ENCODE measurements around the gene NOG. TPM values are rescaled to one million over a fixed set of nuclear protein-coding genes. Genes with fewer than 3 reads are reported as not detected.

Gene NOG
- total RNA-seq, 1 experiment from 2014 or later: 0.73 TPM

DNA sequence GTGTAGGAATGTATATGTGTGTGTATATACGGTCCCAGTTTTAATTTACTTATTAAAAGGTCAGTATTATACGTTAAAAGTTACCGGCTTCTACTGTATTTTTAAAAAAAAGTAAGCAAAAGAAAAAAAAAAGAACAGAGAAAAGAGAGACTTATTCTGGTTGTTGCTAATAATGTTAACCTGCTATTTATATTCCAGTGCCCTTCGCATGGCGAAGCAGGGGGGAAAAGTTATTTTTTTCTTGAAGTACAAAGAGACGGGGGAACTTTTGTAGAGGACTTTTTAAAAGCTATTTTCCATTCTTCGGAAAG lies 1.6 kb downstream of the NOG start:
- intact Hi-C loops (cut with micrococcal nuclease; ENCODE audit: unreplicated experiment): loop anchor here (5.0 kb wide), 1 partner anchor 187 kb away; no protein-coding TSS in a partner anchor
- CTCF ChIA-PET: interaction anchor here (0.6 to 4.5 kb wide), 2 partner anchors 84 to 121 kb away, joined by 3 to 52 read pairs; no protein-coding TSS in a partner anchor
- no peaks in the 10 kb centered on the region for H3K9me3 Mint-ChIP-seq (ENCODE audit: low read depth, unreplicated experiment)
- peaks cover 25% of the 10 kb centered on the region for H3K36me3 Mint-ChIP-seq (ENCODE audit: insufficient read depth, unreplicated experiment)
- peaks cover 7% of the 10 kb centered on the region for H3K4me1 Mint-ChIP-seq (ENCODE audit: low read depth, unreplicated experiment)
- H3K27me3 Mint-ChIP-seq (ENCODE audit: unreplicated experiment): peaks cover 54% of the 10 kb centered on the region
- no peak for DNase-seq
- no peak overlapping the region for H3K27ac Mint-ChIP-seq (ENCODE audit: unreplicated experiment)
- H3K4me3 Mint-ChIP-seq (ENCODE audit: low read depth, unreplicated experiment): peak overlapping the region; percentile 74
- BruUV-seq (replicated peaks): no TSS peak
- TF ChIP-seq, protein P1, sequence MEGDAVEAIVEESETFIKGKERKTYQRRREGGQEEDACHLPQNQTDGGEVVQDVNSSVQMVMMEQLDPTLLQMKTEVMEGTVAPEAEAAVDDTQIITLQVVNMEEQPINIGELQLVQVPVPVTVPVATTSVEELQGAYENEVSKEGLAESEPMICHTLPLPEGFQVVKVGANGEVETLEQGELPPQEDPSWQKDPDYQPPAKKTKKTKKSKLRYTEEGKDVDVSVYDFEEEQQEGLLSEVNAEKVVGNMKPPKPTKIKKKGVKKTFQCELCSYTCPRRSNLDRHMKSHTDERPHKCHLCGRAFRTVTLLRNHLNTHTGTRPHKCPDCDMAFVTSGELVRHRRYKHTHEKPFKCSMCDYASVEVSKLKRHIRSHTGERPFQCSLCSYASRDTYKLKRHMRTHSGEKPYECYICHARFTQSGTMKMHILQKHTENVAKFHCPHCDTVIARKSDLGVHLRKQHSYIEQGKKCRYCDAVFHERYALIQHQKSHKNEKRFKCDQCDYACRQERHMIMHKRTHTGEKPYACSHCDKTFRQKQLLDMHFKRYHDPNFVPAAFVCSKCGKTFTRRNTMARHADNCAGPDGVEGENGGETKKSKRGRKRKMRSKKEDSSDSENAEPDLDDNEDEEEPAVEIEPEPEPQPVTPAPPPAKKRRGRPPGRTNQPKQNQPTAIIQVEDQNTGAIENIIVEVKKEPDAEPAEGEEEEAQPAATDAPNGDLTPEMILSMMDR (IDR thresholded peaks at IDR 0.05; ENCODE audit: unreplicated experiment): no peak

DNA sequence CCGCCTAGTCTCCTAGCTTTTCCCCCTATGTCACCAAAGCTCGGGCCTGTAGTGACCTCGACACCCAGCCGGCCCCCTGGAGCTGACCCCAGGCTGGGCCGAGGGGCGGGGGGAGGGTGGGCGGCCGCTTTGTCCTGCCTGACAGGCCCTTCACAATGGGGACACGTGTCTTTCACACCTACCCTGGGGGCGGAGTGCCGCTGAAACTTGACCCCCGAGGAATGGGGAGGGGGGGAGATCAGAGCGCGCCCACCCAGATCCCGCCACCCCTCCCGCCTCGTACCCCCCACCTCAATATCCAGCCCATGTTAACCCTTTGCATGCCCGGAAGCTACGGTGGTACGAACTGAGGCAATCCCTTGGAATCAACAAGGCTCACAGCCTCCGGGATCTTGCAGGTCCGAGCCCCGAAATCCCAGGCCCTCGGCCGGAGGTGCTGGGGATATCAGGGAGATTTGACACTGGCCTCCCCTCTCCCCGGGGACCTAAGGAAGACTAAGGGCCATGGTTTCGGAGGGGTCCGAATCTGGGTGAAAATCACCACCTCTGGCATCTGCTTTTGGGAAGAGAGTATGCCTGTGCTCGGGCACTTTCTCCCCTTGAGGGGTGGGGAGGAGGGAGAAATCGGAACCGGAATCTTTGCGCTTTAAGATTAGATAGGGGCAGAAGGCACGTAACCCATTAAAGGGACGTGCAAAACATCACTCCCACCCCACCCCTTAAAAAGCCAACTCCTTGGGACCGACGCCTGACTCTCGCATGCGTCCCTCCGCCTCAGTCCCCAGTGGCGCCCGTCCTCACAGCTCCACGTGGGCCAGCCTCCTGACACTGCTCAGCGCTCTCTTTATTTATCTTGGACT lies 2.6 kb downstream of the NOG start:
- no TSS peak for BruUV-seq (replicated peaks)
- Mint-ChIP-seq H3K4me1 (ENCODE audit: low read depth, unreplicated experiment) (peaks cover 7% of the 10 kb centered on the region), H3K27me3 (ENCODE audit: unreplicated experiment) (peaks cover 44% of the 10 kb centered on the region), H3K27ac (ENCODE audit: unreplicated experiment) (no peak overlapping the region), H3K4me3 (ENCODE audit: low read depth, unreplicated experiment) (peak overlapping the region; percentile 55), H3K9me3 (ENCODE audit: low read depth, unreplicated experiment) (no peaks in the 10 kb centered on the region), H3K36me3 (ENCODE audit: insufficient read depth, unreplicated experiment) (peaks cover 25% of the 10 kb centered on the region)
- peak; percentile 8 for DNase-seq
- CTCF ChIA-PET: interaction anchor here (0.6 kb wide), 1 partner anchor 83 kb away, joined by 3 read pairs; no protein-coding TSS in a partner anchor
- TF ChIP-seq, protein P1 (IDR thresholded peaks at IDR 0.05; ENCODE audit: unreplicated experiment): no peak
- intact Hi-C loops (cut with micrococcal nuclease; ENCODE audit: unreplicated experiment): loop anchor here (5.0 kb wide), 1 partner anchor 186 kb away; no protein-coding TSS in a partner anchor

DNA sequence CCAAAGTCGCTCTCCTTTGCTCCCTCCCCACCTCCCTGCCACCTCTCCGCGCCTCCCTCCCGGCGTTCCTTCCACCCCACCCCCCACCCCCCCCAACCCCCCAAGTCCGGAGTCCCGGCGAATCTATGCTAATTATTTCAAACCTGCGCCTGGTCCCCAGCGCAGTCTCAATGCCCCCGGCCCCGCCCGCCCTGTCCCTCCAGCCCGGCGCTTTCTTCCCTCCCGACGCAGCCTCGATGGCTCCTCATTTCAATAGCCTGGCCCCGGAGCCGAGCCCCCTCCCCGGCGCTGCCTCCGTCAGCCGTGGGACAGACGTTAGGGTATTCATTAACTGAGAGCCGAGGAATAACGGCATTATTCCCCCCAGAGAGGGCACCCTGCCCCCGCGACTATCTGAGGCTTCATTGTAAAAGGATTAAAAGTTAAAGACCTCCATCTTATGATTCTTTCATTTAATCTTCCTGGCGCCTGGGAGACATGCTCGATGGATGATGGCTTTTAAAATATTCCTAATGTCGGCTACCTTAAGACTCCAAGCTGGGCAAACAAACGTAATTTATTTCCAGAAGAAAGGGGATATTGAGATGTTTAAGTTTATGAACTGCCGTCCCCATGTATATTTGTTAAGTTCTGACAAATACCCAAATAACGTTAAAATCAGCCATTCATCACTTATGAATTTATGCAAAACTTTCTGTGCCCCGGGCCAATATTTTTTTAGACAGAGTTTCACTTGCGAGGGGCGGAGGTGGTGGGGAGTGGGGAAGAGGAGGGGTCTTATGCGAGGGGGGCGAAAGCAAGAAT lies 3.4 kb downstream of the NOG start:
- no TSS peak for BruUV-seq (replicated peaks)
- no peak overlapping the region for H3K27ac Mint-ChIP-seq (ENCODE audit: unreplicated experiment)
- peaks cover 7% of the 10 kb centered on the region for H3K4me1 Mint-ChIP-seq (ENCODE audit: low read depth, unreplicated experiment)
- peak overlapping the region; percentile 55 for H3K4me3 Mint-ChIP-seq (ENCODE audit: low read depth, unreplicated experiment)
- intact Hi-C loops (cut with micrococcal nuclease; ENCODE audit: unreplicated experiment): loop anchor here (5.0 kb wide), 1 partner anchor 185 kb away; no protein-coding TSS in a partner anchor
- TF ChIP-seq, protein P1 (IDR thresholded peaks at IDR 0.05; ENCODE audit: unreplicated experiment): no peak
- H3K27me3 Mint-ChIP-seq (ENCODE audit: unreplicated experiment): peaks cover 36% of the 10 kb centered on the region
- H3K36me3 Mint-ChIP-seq (ENCODE audit: insufficient read depth, unreplicated experiment): peaks cover 25% of the 10 kb centered on the region
- H3K9me3 Mint-ChIP-seq (ENCODE audit: low read depth, unreplicated experiment): no peaks in the 10 kb centered on the region
- no peak for DNase-seq
- CTCF ChIA-PET: no interaction called here

DNA sequence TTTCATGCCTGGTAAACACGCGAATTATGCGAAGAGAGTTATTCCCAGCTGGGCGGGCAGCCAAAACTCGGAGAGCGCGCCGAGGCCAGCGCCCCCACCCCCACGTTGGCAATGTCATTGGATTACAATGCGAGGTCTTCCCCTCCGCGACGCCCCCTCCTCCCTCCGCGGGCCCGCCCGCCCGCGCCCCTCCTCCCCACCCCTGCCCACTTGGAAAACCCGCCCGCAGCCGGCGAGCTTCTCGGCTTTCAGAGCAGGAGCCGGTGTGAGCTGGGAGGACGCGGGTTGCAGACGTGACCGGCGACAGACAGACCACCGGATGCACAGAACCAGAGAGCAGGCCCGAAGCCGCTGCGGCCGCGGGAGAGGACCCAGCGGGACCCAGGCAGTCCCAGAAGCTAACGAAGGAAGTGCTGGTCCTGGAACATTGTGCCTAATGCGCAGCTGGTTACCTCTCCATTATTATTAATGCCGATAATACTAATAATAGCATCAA lies 4.0 kb downstream of the NOG start:
- no TSS peak for BruUV-seq (replicated peaks)
- peaks cover 19% of the 10 kb centered on the region for H3K36me3 Mint-ChIP-seq (ENCODE audit: insufficient read depth, unreplicated experiment)
- peak overlapping the region; percentile 55 for H3K4me3 Mint-ChIP-seq (ENCODE audit: low read depth, unreplicated experiment)
- TF ChIP-seq, protein P1 (IDR thresholded peaks at IDR 0.05; ENCODE audit: unreplicated experiment): no peak
- no peak overlapping the region for H3K27ac Mint-ChIP-seq (ENCODE audit: unreplicated experiment)
- CTCF ChIA-PET: no interaction called here
- intact Hi-C loops (cut with micrococcal nuclease; ENCODE audit: unreplicated experiment): loop anchor here (5.0 kb wide), 1 partner anchor 185 kb away; no protein-coding TSS in a partner anchor
- no peaks in the 10 kb centered on the region for H3K9me3 Mint-ChIP-seq (ENCODE audit: low read depth, unreplicated experiment)
- H3K4me1 Mint-ChIP-seq (ENCODE audit: low read depth, unreplicated experiment): peaks cover under 1% of the 10 kb centered on the region
- DNase-seq: peak; percentile 4
- peaks cover 30% of the 10 kb centered on the region for H3K27me3 Mint-ChIP-seq (ENCODE audit: unreplicated experiment)
